HG02588 (cell line): ENCODE data around the gene JAKMIP2.
"Not testable (repeated sequence)": the region's sequence is repeated elsewhere in the genome, so short reads cannot be mapped to it uniquely, and the experiment has no call there.

Experiments used
- ATAC-seq: cut with Tn5 transposase; IDR thresholded peaks from one replicate; pipeline ENCODE4 v1.9.1; 2021; ENCODE audit warnings: mild to moderate bottlenecking, moderate library complexity; ENCODE audit not compliant: unreplicated experiment

Gene JAKMIP2

DNA sequence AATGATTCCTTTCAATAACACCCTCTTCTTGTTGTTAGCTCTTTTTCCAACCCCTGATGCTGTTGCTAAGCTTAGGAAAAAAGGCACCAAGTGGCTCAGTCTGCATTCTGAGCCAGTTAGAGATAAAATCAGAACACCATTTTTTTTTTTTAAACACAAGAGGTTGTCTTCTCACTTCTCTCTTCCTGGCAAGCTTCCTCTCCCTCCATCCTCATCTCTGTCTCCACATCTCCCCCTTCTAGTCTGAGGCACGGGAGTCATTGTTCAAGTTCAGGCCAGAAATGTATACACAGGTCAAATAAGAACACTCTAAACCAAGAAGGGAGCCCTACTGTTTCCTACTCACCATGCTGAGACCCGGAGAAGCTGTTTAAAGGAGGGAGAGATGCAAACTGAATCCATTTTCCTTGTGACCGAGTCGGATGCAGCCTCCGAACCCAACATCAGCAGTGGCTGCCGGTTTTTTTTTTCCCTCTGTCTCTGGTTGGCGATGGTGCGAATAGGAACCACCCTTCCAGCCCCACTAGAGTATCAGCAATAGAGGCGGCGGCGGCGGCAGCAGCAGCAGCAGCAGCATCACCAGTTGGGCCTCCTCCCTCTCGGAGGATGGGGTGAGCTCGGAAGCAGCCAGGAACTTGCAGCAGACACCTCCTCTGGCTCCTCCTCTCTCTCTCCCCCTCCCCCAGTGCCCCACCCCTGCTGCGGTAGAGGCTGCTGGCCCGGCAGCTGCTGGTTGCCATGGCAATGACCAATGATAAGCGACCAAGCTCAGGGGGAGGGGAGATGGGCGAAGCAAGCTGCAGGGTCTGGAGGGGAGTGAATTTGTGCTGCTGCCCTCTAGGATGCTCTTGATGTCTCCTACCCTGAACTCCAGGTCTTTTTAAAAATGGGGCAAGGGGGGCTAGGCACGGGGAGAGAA, at the start of gene JAKMIP2:
Gene JAKMIP2 (minus strand): TSS at position 619 of the 919 bp plus-strand sequence. CDS start 110,922 bp downstream, outside the sequence.
- no peak for ATAC-seq

- no peak for ATAC-seq
These were observed 48.9 kb upstream of the JAKMIP2 start, which contains the start of gene SPINK1 for GRCh38 chr5:147831465-147831864. Gene SPINK1, minus strand, starts transcription at chr5:147831671. Its CDS starts 94 bp downstream, at chr5:147831577.

GRCh38 chr5:147830035-147830434, 47.5 kb upstream of the JAKMIP2 start:
- ATAC-seq: no peak

- ATAC-seq: not testable (repeated sequence)
These were observed 44.5 kb upstream of the JAKMIP2 start for GRCh38 chr5:147827017-147827416.

DNA sequence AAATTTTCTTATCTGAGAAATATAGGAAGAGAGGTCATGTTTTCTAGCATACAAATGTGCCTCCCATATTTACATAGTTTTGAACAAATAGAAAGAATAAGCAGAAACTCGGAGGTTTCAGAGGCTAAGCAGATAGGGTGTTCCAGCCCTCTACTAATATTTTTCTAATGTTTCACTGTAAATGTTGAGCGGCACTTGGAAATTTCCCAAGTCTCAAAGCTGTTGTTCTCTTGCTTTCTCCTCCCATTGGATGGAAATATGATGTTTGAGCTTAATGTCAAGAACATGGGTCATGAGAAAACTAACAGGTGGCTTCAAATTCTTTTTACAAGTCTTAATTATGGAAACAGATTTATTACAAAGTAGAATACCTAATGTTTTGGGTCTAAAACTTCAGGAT, 43.8 kb upstream of the JAKMIP2 start:
- no peak for ATAC-seq

GRCh38 chr5:147822686-147823491, 40.4 kb upstream of the JAKMIP2 start:
- peak; percentile 86 for ATAC-seq

DNA sequence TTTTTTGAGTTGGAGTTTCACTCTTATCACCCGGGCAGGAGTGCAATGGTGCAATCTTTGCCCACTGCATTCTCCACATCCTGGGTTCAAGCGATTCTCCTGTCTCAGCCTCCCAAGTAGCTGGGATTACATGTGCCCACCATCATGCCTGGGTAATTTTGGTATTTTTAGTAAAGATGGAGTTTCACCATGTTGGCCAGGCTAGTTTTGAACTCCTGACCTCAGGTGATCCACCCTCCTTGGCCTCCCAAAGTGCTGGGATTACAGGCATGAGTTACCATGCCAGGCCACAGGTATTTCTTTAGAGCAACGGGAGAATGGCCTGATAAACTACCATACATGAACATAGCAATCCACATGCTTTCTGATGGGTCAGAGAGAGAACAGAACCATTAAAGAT, 39.7 kb upstream of the JAKMIP2 start:
- ATAC-seq: not testable (repeated sequence)

DNA sequence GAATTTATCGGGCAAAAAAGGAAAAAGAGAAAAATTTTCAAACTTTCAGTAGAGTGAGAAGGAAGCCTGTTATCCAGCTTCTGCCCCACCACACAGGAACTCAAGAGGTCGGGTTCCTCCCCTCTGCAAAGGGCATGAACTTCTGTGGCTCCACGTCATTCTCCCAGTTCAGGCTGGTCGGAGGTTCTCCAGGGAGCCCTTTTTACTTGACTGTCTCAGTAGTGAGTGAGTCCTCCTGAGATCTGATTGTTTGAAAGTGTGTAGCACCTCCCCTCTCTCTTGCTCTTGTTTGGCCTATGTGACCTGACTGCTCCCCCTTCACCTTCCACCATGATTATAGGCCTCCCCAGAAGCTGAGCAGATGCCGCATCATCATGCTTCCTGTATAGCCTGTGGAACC, 39.2 kb upstream of the JAKMIP2 start:
- no peak for ATAC-seq

DNA sequence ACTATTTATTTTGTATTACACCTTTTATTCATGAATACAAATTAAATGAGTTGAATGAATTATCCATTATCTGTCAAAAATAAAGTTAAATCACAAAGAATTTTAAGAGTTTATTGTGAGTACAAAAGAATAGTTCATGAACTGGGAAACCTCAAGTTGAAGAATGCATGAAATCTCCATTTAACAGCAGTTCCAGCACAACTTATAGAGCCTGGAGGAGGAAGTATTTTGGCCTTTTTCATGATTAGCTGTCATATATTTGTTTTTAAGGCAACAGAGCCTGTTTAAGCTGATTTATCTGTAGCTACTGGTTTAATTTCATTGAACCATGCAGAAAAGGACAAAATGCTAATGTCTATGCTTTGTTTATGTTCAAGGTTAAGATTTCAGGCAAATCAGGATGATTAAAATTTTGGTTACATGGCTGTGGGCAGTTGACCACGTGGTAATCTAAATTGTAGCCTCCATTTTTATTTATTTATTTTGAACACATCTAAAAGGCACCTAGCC, 36.8 kb upstream of the JAKMIP2 start:
- no peak for ATAC-seq

DNA sequence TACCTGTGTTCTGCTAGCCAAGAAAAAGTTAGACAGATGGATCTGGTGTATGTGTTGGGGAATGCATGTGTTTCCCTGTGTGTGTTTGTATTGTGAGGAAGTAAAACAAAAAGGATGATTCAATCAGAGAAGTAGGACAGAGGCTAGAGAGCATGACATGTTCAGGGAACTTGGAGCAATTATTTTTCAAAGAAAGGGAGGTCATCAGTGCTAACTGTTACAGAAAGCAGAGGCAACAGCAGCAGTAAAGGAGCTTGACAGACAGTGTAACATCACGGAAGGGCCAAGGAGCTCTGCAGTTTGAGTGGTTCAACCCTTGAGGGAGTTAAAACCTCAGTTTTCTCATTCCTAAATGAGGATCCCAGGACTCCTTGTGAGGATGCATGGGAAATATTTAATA, 35.8 kb upstream of the JAKMIP2 start:
- no peak for ATAC-seq

DNA sequence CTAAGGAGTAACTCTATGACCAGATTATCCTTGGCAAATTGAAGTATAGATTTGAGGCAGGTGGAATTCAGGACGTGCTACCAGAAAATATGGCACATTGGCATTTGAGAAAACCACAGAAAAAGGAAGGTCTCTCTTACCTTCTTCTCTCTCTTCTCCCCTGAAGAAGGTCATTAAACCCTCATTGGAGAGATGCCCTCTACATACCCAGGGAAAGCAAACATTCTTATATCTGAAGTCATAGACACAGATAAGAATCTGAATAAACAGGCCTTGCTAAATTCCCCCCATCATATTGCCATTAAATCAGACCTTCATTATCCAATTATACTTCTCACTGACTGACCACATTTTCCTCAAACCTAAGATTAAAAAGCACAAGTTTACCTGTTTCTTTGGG, 31.2 kb upstream of the JAKMIP2 start:
- no peak for ATAC-seq

DNA sequence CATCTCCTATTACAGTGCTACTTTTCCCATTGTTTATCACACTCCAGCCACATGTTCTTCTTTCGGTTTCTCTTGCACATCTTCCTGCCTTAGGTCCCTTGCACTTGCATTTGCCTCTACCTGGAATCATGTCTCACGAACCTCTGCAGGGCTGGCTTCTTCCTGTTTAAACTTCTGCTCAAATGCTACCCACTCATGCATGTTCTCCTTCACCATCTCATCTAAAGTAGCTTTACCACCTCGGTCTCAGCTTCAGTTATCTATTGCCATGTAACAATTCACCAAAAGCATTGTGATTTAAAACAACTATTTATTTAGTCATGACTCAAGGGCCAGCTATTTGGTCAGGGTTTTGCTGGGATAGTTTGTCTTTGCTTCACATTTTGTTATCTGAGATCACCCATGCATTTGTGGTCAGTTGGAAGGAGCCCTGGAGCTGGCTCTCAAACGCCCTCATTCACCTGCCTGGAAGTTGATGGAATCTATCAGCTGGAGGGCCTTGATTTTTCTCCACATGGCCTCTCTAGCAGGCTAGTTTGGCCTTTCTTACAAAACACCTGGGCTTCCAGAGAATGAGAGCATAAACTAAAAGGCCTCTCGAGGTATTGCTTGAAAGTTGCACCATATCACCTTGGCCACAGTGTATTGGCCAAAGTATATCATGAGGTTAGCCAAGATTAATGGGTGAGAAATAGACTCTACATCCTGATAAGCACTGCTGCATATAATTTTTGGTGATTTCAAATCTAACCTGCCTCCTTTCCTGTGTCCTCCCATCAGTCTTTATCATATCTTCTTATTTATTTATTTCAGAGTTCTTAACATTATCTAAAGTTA, 27.5 kb upstream of the JAKMIP2 start:
- ATAC-seq: no peak

- ATAC-seq: peak; percentile 62
These were observed 22.5 kb upstream of the JAKMIP2 start for GRCh38 chr5:147805030-147805454.

DNA sequence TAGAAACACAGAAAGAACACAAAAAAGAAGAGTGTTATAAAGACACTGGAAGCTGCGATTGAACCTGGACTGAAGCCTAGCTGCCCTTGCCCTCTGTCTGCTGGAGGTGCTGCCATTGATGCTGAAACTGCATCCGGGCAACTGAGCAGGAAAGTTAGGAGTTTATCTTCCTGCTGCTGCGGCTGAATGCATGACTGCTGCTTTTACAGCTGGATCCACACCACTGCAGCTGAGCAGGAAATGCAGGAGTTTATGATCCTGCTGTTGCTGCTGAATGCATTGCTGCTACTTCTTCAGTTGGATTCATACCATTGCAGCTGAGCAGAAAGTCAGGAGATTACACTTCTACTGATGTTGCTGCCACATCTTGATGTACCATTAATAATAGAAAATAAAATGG, 21.8 kb upstream of the JAKMIP2 start:
- no peak for ATAC-seq

- ATAC-seq: no peak
These were observed 21.4 kb upstream of the JAKMIP2 start for GRCh38 chr5:147803926-147804325.

- not testable (repeated sequence) for ATAC-seq
These were observed 20.6 kb upstream of the JAKMIP2 start for GRCh38 chr5:147803161-147803560.

DNA sequence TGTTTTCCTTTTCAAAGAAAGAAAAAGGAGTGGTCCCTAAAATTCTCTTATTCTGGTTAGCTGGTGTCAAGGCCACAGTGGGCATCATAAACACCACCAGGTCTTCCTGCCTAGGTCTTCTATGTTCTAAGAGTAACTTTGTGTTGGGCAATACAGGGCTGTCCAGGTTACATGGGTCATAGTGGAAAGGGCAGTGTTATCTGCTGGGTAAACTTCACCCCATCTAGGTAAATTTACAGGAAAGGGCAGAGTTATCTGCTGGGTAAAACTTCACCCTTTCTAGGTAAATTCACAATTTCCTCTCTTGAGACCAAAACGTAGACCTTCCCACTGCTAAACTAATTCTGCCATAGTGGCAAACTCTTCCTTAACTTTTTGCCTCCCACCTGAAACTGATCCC, 18.9 kb upstream of the JAKMIP2 start:
- ATAC-seq: no peak

DNA sequence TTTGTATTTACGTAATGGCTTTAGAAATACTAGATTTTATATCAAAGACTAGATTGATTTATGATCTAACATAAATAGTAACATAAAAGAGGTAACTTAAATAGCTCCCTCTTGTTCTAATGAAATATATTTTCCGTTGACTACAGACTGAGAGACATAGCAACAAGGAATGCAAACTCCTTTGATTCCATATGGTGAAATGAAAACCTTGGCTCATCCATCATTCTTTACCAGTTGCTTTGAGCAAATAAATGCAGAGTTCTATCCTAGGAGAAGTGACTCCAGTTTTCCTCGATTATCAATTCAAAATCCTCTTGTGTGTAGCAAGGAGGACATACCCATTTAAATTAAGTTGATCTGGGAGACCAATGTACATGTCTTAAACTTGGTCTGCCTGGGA, 18.0 kb upstream of the JAKMIP2 start:
- ATAC-seq: no peak

DNA sequence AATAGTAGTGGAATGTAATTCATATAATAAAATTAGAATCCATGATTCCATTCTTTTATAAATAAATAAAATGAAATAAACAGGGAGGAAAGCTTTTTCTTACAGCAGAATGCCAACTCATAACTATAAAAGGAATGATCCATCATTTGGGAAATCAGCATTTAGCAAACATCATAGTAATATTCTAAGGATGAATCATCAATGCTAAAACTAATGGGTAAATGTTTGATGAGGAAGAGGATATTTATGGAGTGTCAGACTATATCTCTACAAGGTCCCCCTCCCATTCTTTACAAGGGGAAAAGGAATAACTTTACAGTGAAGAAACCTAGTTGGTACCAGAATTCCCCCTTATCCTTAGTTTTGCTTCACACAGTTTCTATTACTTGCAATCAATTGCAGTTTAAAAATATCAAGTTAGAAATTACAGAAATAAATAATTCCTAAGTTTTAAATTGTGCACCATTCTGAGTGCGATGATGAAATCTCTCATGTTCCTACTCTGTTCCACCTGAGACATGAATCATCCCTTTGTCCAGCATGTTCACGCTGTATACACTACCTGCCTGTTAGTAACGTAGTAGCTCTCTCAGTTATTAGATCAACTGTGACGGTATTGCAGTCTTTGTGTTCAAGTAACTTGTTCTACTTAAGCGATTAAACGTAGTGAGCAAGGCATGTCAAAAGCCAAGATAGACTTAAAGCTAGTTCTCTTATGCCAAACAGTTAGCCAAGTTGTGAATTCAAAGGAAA, 14.2 kb upstream of the JAKMIP2 start:
- ATAC-seq: no peak

GRCh38 chr5:147791181-147791580, 8.7 kb upstream of the JAKMIP2 start:
- ATAC-seq: no peak
